ENCODE results near the gene RAPGEF1. TPM values are rescaled to one million over a fixed set of nuclear protein-coding genes. Genes with fewer than 3 reads are reported as not detected.

RAPGEF1 gene
- total and polyA plus RNA-seq, 2 experiments from 2014 or later, result 9.9 to 82.8 TPM

GRCh38 chr9:131697908-131698617 lies 41.8 kb downstream of the RAPGEF1 start:
- TF ChIP-seq ZNF331 (CRISPR knock-in tag; IDR thresholded peaks at IDR 0.05; ENCODE audit: low read depth), result no peak
- TF ChIP-seq ZNF462 (CRISPR knock-in tag; IDR thresholded peaks at IDR 0.05), result no peak
- TF ChIP-seq ETS1 (IDR thresholded peaks at IDR 0.05), result no peak
- TF ChIP-seq EZH2 (IDR thresholded peaks at IDR 0.05; ENCODE audit: low read depth, unreplicated experiment), result no peak
- TF ChIP-seq ZNF114 (CRISPR knock-in tag; IDR thresholded peaks at IDR 0.05), result no peak
- no peak for TF ChIP-seq EZH2phosphoT487 (IDR thresholded peaks at IDR 0.05; ENCODE audit: unreplicated experiment)
- no peak for TF ChIP-seq CTCF (conservative IDR thresholded peaks at IDR 0.05; ENCODE audit: low read depth in 2 of 2)
- no peak for TF ChIP-seq POLR2AphosphoS5 (IDR thresholded peaks at IDR 0.05; ENCODE audit: low read depth)
- TF ChIP-seq STAT1 (IDR thresholded peaks at IDR 0.05; ENCODE audit: unreplicated experiment), result no peak
- TF ChIP-seq REST (IDR thresholded peaks at IDR 0.05; ENCODE audit: unreplicated experiment), result no peak
- no peak for TF ChIP-seq NANOG (IDR thresholded peaks at IDR 0.05; ENCODE audit: borderline replicate concordance)
- TF ChIP-seq JUNB (IDR thresholded peaks at IDR 0.05; ENCODE audit: unreplicated experiment), result no peak
- no peak for TF ChIP-seq CREB1 (CRISPR knock-in tag; IDR thresholded peaks at IDR 0.05; ENCODE audit: low read depth)
- no peak for ATAC-seq
- H3K4me1 Mint-ChIP-seq, result peaks cover 91% of the 10 kb centered on the region

More at GRCh38 chr9:131697908-131698617, 41.8 kb downstream of the RAPGEF1 start:
- Histone ChIP-seq H2AFZ (no peak overlapping the region), H3F3A (replicated peaks; ENCODE audit: low read depth) (no peaks in the 10 kb centered on the region), H3K27me3 (ENCODE audit: insufficient read depth) (no peaks in the 10 kb centered on the region), H3K4me3 (no peak overlapping the region), H4K20me1 (replicated peaks; ENCODE audit: insufficient read depth) (no peaks in the 10 kb centered on the region), H3K4me2 (peak overlapping the region; percentile 30; the same call in 1 of the 2 replicates), H3K36me3 (ENCODE audit: insufficient read depth) (no peaks in the 10 kb centered on the region), H3K9me2 (ENCODE audit: insufficient read depth) (no peaks in the 10 kb centered on the region), H3K79me2 (replicated peaks; ENCODE audit: insufficient read depth) (peaks cover 68% of the 10 kb centered on the region), H3K27ac (ENCODE audit: low read depth) (peak overlapping the region; percentile 52; the same call in 1 of the 2 replicates), H3K4me1 (ENCODE audit: insufficient read depth) (peaks cover 78% of the 10 kb centered on the region)
- peaks cover 4% of the 10 kb centered on the region for H3K27me3 Mint-ChIP-seq (ENCODE audit: insufficient read depth, low read depth, poor library complexity)
- H3K36me3 Mint-ChIP-seq (ENCODE audit: low read depth), result no peaks in the 10 kb centered on the region; the same call in 2 of the 3 replicates
- no peaks in the 10 kb centered on the region; the same call in 2 of the 3 replicates for H3K9me3 Mint-ChIP-seq
- no peak for DNase-seq (ENCODE audit: low spot score)
- H3K27ac Mint-ChIP-seq, result peak overlapping the region; percentile 82
- no peak overlapping the region; the same call in 2 of the 3 replicates for H3K4me3 Mint-ChIP-seq
